Stimulated activated CD4-positive, alpha-beta T cell treated with anti-CD3 and anti-CD28 coated beads, TNF-alpha, amount 100 ng/mL, for 24 hours (primary cell): ENCODE results near the gene GBA2.
A peak's percentile ranks its signal among the peaks of the same experiment; 100 is the strongest.

Experiments
- DNase-seq, 3 experiments: peaks; one replicate each; pipeline ENCODE4 v3.0.0-alpha.2; 2020; ENCODE audit warnings: low read depth in 3 of 3

The GBA2 gene

GRCh38 chr9:35691757-35692301, 57.2 kb downstream of the GBA2 start:
- DNase-seq, result no peak

DNA sequence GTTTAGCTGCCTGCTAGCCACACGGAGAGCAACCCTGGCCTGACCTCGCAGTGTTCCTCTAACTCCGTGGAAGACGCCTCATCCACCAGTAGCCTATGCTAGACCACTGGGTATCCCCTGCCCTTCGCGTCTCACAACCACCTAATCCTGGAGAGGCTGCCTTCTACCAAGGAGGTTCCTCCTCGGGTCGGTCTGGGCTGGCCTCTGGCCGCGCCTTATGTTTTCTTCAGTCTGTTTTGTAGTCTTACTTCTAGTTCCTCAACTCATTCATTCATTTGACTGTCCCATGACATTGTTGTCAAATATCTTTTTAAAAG, 57.7 kb downstream of the GBA2 start:
- DNase-seq, result no peak

DNA sequence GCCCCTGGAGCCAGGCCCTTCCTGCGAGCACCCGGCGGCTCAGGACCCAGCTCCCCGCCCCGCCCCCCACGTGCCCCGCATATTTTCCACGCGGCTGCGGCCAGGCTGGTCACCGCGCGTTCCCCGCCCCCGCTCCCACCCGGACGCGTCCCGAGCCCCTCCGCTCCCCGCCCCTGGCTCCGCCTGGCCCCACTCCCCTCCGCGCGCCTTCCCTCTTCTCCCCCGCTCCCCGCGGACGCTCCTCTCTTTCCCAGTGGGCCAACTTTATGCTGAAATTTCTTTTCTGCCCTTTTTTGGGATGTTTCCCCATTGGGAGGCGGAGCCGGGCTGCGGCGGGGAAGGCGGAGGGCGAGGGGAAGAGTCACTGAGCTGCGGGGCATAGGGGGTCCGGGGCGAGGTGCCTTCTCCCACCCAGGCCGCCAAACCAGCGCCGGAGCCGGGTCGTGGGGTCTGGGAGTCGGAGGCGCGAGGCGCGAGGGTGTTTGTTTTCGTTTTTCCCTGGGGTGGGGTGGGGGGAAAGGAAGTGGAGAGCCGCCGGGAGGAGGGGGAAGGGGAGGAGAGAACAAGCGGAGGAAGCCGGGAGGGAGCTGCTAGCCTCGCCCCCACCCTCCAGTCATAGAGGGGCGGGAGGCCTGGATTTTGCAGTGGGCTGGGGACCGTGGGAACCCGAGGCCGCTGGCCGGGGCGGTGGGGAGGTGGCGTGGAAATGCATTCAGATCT, 58.3 kb downstream of the GBA2 start:
- DNase-seq, result peak in 1 of 3 experiments; percentile 40

DNA sequence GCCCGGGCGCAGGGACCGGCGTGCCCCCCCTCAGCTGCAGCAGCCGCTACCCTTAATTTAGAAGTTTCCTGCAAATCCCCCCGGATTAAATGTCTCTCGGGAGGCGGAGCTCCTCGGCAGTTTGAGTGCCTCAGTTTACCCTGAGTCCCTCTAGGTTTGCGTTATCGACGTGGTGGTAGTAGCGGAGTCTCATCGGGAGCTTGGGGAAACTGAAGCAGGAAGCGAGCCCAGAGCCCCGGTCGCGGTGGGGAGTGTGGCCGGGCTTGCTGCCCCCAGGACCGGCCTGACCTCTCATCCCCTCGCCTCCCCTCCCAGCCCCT, 58.8 kb downstream of the GBA2 start:
- no peak for DNase-seq

DNA sequence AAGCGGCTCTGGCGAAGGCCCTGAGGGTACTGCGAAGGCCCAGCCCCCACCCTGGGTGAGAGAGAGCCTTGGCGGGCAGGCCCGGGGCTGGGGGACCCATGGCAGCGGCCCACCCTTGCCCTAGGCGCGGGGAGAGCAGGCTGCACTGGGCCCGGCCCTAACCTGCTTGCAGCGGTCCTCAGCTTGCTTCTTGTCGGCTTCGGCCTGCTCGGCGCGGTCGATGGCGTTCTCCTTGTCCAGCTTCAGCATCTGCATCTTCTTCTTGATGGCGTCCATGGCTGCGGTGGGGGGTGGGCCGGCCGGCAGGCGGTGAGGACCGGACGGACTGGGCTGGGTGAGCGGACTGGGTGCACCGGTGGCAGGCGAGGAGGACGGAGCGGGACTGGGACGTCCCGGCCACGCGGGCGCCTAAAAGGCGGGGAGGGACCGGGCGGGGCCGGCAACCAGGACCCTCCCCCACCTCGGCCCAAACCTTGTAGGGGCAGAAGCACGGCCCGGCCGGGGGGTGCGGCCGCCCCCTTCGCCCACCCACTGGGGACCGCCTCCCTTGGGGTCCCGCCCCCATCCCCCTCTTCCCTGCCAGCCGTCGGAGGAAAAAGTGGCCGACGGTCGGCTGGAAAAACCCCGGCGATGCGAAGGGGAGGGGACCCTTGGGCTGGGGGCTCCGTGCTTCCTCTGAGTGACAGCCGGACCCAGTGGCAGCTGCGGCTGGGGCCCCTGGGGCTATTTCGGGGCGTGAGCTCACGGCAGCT, 59.3 kb downstream of the GBA2 start, which contains the start of gene TPM2:
TPM2 (minus strand) TSS at position 384 of the 752 bp plus-strand sequence; CDS start at position 276, 108 bp downstream.
- DNase-seq, result no peak

DNA sequence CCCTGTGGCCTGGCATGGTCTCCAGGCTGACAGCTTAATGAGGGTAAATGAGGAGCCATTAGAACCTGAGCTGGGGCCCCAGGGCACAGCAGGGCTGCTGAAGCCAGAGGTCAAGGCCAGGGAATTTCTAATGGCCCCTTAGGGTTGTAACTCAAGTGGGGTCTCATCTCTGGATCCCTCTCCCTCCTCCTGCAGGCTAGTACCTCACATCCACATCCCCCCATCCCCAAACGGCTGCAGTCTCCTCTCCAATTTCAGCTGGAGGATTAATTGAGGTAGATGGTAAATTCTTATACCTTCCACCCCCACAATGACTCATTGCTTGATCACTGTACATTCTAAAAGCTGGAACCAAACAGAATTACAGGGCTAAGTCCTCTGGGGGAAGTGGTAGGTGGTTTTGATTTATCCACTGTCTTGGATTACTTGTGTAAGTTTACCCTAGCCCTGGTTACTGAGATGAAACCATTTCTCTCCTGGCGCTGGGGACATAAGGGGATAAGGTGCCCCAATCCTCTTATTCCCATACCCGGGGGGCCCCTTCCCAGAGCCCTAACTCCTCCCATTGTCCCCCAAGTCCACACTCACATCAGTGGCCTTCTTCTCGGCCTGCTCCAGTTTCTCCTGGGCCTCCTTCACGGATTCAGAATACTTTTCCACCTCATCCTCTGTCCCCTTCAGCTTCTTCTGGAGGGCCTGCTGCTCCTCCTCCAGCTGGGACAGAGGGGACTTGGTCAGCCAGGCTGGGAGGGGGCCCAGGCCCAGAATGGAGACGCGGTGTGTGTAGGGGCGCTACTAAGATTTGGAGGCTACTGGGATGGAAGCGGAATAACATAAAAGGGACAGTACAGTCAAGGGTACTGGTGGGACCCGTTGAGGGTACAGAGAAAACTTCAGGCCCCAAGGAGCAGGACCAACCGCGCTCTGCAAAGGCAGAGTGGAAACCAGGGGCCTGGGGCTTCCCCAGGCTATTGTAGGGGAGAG, 60.2 kb downstream of the GBA2 start:
- DNase-seq, result no peak

DNA sequence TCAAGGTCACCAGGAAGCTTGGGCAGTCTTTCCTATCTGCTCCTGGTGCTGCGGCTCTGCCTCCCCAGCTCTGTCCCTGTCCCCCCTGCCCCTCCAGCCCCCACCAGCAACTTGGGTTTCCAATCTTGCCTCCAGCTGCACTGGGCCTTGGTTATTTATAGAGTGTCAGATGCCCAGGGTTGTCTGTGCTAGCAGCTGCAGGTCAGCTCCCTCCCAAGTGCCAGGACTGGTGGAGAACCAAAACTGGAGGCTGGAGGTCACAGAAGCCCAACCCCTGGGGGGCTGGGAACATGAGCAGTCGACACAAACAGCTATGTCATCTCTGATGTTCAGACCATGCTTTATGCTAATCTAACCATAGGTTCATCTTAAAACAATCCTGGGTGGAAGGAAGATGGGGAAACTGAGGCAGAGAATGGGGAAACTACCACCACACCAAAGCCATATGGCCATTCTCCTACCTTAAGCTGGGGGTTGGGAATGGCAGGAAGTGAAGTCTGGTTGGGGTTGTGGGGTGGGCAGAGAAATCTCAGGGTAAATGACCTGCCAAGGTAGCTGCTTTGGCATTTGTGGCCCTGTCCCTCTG, 61.0 kb downstream of the GBA2 start:
- DNase-seq, result no peak

- DNase-seq, result no peak
These were observed 61.7 kb downstream of the GBA2 start for GRCh38 chr9:35687306-35687705.
